Measurements from ENCODE around the gene RIMS4.

The RIMS4 gene

GRCh38 chr20:44727039-44727438 lies 83.3 kb downstream of the RIMS4 start:
- Histone ChIP-seq H3K27me3 (ENCODE audit: control insufficient read depth, insufficient read depth, low read length) (no peaks in the 10 kb centered on the region), H3K79me2 (no peaks in the 10 kb centered on the region), H3K9me3 (ENCODE audit: control insufficient read depth, low read length) (no peaks in the 10 kb centered on the region), H3K36me3 (ENCODE audit: control insufficient read depth, insufficient read depth, low read length) (no peaks in the 10 kb centered on the region), H3K4me2 (ENCODE audit: low read length) (no peak overlapping the region), H3K4me1 (no peaks in the 10 kb centered on the region), H3K27ac (no peak overlapping the region), H3K4me3 (ENCODE audit: low read depth, low read length) (no peak overlapping the region), H3K9ac (no peak overlapping the region), H2AFZ (no peak overlapping the region)
- TF ChIP-seq, protein P1, sequence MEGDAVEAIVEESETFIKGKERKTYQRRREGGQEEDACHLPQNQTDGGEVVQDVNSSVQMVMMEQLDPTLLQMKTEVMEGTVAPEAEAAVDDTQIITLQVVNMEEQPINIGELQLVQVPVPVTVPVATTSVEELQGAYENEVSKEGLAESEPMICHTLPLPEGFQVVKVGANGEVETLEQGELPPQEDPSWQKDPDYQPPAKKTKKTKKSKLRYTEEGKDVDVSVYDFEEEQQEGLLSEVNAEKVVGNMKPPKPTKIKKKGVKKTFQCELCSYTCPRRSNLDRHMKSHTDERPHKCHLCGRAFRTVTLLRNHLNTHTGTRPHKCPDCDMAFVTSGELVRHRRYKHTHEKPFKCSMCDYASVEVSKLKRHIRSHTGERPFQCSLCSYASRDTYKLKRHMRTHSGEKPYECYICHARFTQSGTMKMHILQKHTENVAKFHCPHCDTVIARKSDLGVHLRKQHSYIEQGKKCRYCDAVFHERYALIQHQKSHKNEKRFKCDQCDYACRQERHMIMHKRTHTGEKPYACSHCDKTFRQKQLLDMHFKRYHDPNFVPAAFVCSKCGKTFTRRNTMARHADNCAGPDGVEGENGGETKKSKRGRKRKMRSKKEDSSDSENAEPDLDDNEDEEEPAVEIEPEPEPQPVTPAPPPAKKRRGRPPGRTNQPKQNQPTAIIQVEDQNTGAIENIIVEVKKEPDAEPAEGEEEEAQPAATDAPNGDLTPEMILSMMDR (IDR thresholded peaks at IDR 0.05), result no peak

GRCh38 chr20:44725837-44726236 lies 84.5 kb downstream of the RIMS4 start:
- no peaks in the 10 kb centered on the region for H3K36me3 ChIP-seq (ENCODE audit: control insufficient read depth, insufficient read depth, low read length)
- TF ChIP-seq, protein P1 (IDR thresholded peaks at IDR 0.05), result no peak
- no peak overlapping the region for H2AFZ ChIP-seq
- no peak overlapping the region for H3K4me3 ChIP-seq (ENCODE audit: low read depth, low read length)
- H3K4me1 ChIP-seq, result no peaks in the 10 kb centered on the region
- H3K27me3 ChIP-seq (ENCODE audit: control insufficient read depth, insufficient read depth, low read length), result no peaks in the 10 kb centered on the region
- H3K79me2 ChIP-seq, result no peaks in the 10 kb centered on the region
- H3K4me2 ChIP-seq (ENCODE audit: low read length), result no peak overlapping the region
- H3K27ac ChIP-seq, result no peak overlapping the region
- no peak overlapping the region for H3K9ac ChIP-seq
- H3K9me3 ChIP-seq (ENCODE audit: control insufficient read depth, low read length), result no peaks in the 10 kb centered on the region

DNA sequence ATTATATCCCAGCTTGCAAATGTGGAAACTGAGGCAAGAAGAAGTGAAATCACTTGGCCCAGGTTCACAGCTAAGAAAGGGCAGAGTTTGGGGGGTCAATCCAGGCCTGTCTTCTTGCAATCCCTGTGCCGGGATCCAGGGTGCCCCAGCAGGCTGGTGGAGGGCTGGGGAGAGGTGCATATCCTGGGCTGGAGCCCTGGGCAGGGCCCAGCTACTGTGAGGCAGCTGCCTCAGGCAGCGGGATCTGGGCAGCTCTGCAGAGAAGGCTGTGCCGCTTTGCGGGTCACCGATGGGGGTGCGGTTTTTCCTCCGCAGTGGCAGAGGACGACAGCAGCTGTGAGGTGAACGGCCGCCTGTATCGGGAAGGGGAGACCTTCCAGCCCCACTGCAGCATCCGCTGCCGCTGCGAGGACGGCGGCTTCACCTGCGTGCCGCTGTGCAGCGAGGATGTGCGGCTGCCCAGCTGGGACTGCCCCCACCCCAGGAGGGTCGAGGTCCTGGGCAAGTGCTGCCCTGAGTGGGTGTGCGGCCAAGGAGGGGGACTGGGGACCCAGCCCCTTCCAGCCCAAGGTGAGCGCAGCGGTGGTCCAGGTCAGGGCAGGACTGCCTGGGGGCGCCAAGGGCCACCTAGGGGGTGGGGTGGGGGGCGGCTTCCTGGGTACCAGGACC lies 85.8 kb downstream of the RIMS4 start:
- Histone ChIP-seq H3K27ac (no peak overlapping the region), H3K4me1 (no peaks in the 10 kb centered on the region), H2AFZ (no peak overlapping the region), H3K9me3 (ENCODE audit: control insufficient read depth, low read length) (no peaks in the 10 kb centered on the region), H3K27me3 (ENCODE audit: control insufficient read depth, insufficient read depth, low read length) (no peaks in the 10 kb centered on the region), H3K4me2 (ENCODE audit: low read length) (no peak overlapping the region), H3K4me3 (ENCODE audit: low read depth, low read length) (no peak overlapping the region), H3K36me3 (ENCODE audit: control insufficient read depth, insufficient read depth, low read length) (no peaks in the 10 kb centered on the region), H3K79me2 (no peaks in the 10 kb centered on the region), H3K9ac (no peak overlapping the region)
- TF ChIP-seq, protein P1 (IDR thresholded peaks at IDR 0.05), result no peak

DNA sequence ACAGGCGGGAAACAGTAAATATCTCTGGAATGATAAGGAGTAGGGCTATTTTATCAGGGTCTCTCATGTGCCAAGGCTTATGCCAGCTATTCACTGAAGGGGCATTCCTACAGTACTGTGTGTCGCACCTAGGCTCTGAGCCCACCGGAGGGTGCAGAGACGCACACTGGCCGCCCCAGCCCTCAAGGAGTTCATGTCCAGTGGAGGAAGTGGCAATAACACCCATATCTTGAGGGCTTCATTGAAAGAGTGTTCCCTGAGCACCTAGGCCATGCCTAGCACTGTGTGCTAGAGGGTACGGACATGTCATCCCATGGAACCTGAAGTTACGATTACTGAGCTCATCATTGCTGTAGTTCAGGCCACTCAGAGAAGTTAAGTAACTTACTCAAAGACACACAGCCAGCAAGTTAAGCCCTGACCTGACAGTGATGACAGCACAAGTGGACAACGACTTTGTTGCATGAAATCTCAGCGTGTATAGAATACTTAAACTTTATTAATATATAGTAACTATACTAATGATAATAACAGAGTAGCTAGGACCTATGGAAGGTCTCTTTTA lies 86.5 kb downstream of the RIMS4 start:
- Histone ChIP-seq H3K4me2 (ENCODE audit: low read length) (no peak overlapping the region), H3K79me2 (no peaks in the 10 kb centered on the region), H2AFZ (no peak overlapping the region), H3K9ac (no peak overlapping the region), H3K27ac (no peak overlapping the region), H3K4me3 (ENCODE audit: low read depth, low read length) (no peak overlapping the region), H3K27me3 (ENCODE audit: control insufficient read depth, insufficient read depth, low read length) (no peaks in the 10 kb centered on the region), H3K9me3 (ENCODE audit: control insufficient read depth, low read length) (no peaks in the 10 kb centered on the region), H3K4me1 (no peaks in the 10 kb centered on the region), H3K36me3 (ENCODE audit: control insufficient read depth, insufficient read depth, low read length) (no peaks in the 10 kb centered on the region)
- TF ChIP-seq, protein P1 (IDR thresholded peaks at IDR 0.05), result no peak

DNA sequence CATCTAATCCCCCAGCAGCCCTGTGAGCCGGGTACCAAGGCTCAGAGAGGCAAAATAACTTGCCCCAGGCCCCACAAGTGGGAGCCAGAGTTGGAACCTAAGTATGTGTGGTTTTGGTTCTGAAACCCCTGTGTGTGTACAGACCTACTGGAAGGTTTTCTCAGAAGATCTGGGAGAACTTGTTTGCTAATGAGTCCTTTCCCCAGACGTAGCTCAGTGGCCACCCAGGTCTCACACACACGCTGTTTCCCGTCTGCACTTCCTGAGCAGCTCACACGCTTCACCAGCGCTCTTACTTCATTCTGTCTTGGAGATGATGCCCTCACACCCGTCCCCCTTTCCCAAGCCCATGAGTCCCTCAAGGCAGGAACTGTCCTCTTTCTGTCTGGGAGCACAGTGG lies 87.0 kb downstream of the RIMS4 start:
- H3K9me3 ChIP-seq (ENCODE audit: control insufficient read depth, low read length), result no peaks in the 10 kb centered on the region
- no peaks in the 10 kb centered on the region for H3K36me3 ChIP-seq (ENCODE audit: control insufficient read depth, insufficient read depth, low read length)
- H2AFZ ChIP-seq, result no peak overlapping the region
- TF ChIP-seq, protein P1 (IDR thresholded peaks at IDR 0.05), result no peak
- no peak overlapping the region for H3K9ac ChIP-seq
- H3K4me2 ChIP-seq (ENCODE audit: low read length), result no peak overlapping the region
- H3K79me2 ChIP-seq, result no peaks in the 10 kb centered on the region
- no peaks in the 10 kb centered on the region for H3K27me3 ChIP-seq (ENCODE audit: control insufficient read depth, insufficient read depth, low read length)
- no peak overlapping the region for H3K4me3 ChIP-seq (ENCODE audit: low read depth, low read length)
- H3K27ac ChIP-seq, result no peak overlapping the region
- H3K4me1 ChIP-seq, result no peaks in the 10 kb centered on the region

Data from parathyroid adenoma (tissue), 2 donors.